Measurements from ENCODE around the gene ST14. TPM values are rescaled to one million over a fixed set of nuclear protein-coding genes. Genes with fewer than 3 reads are reported as not detected.

ST14 gene
- polyA plus RNA-seq, 1 donor (not counting 4 experiments of a cell fraction or from before 2014, with no cell fraction given), result 45.8 TPM

GRCh38 chr11:130241713-130242112 lies 82.1 kb downstream of the ST14 start:
- Histone ChIP-seq H3K4me1 (ENCODE audit: control insufficient read depth, extremely low read depth, insufficient read depth, low read length) (no peaks in the 10 kb centered on the region), H3K27ac (ENCODE audit: control insufficient read depth, insufficient read depth, low read length) (no peak overlapping the region), H3K27me3 (ENCODE audit: control insufficient read depth, extremely low read depth, insufficient read depth, low read length) (no peaks in the 10 kb centered on the region), H4K20me1 (ENCODE audit: control insufficient read depth, extremely low read depth, insufficient read depth, low read length) (no peaks in the 10 kb centered on the region), H3K9me3 (ENCODE audit: control insufficient read depth, low read depth, low read length) (no peaks in the 10 kb centered on the region), H3K4me2 (ENCODE audit: control insufficient read depth, extremely low read depth, insufficient read depth, low read depth, low read length) (no peak overlapping the region), H3K4me3 (ENCODE audit: control insufficient read depth in 2 of 3, extremely low read depth in 1 of 3, insufficient read depth in 2 of 3, low read depth in 1 of 3, low read length in 3 of 3) (no peak overlapping the region), H3K79me2 (ENCODE audit: control insufficient read depth, insufficient read depth, low read length) (no peaks in the 10 kb centered on the region), H2AFZ (ENCODE audit: control insufficient read depth, low read length) (no peak overlapping the region), H3K36me3 (ENCODE audit: control insufficient read depth in 2 of 2, extremely low read depth in 1 of 2, insufficient read depth in 2 of 2, low read length in 2 of 2) (peaks cover under 1 to 4% of the 10 kb centered on the region in 2 experiments), H3K9ac (ENCODE audit: control insufficient read depth, extremely low read depth, insufficient read depth, low read length) (no peak overlapping the region), H3K9me1 (ENCODE audit: control insufficient read depth, extremely low read depth, insufficient read depth, low read length) (no peaks in the 10 kb centered on the region)
- dilution Hi-C loops (cut with MboI; ENCODE audit: extremely low pct_ligation_motif_present, low sequenced_read_pairs), result no loop called here
- no peak for TF ChIP-seq EZH2 (IDR thresholded peaks at IDR 0.05; ENCODE audit: low read length)
- peak in 1 of 3 experiments; percentile 4 for TF ChIP-seq CTCF (optimal IDR thresholded peaks at IDR 0.05 in 1 of 3, IDR thresholded peaks at IDR 0.05 in 1 of 3, conservative IDR thresholded peaks at IDR 0.05 in 1 of 3; ENCODE audit: extremely low read depth in 1 of 3, insufficient read depth in 2 of 3, low read length in 3 of 3)
- DNase-seq (ENCODE audit: low read depth, low spot score) (no peak), FAIRE-seq (no peak)

- dilution Hi-C loops (cut with MboI; ENCODE audit: extremely low pct_ligation_motif_present, low sequenced_read_pairs), result no loop called here
- H3K9me1 ChIP-seq (ENCODE audit: control insufficient read depth, extremely low read depth, insufficient read depth, low read length), result no peaks in the 10 kb centered on the region
- FAIRE-seq, result no peak
- DNase-seq (ENCODE audit: low read depth, low spot score), result no peak
- H3K9ac ChIP-seq (ENCODE audit: control insufficient read depth, extremely low read depth, insufficient read depth, low read length), result no peak overlapping the region
- H3K79me2 ChIP-seq (ENCODE audit: control insufficient read depth, insufficient read depth, low read length), result no peaks in the 10 kb centered on the region
- TF ChIP-seq EZH2 (IDR thresholded peaks at IDR 0.05; ENCODE audit: low read length) (no peak), CTCF (optimal IDR thresholded peaks at IDR 0.05 in 1 of 3, IDR thresholded peaks at IDR 0.05 in 1 of 3, conservative IDR thresholded peaks at IDR 0.05 in 1 of 3; ENCODE audit: extremely low read depth in 1 of 3, insufficient read depth in 2 of 3, low read length in 3 of 3) (no peak)
- H2AFZ ChIP-seq (ENCODE audit: control insufficient read depth, low read length), result no peak overlapping the region
- no peaks in the 10 kb centered on the region for H3K9me3 ChIP-seq (ENCODE audit: control insufficient read depth, low read depth, low read length)
- no peaks in the 10 kb centered on the region for H3K27me3 ChIP-seq (ENCODE audit: control insufficient read depth, extremely low read depth, insufficient read depth, low read length)
- no peak overlapping the region for H3K4me3 ChIP-seq (ENCODE audit: control insufficient read depth in 2 of 3, extremely low read depth in 1 of 3, insufficient read depth in 2 of 3, low read depth in 1 of 3, low read length in 3 of 3)
- H3K36me3 ChIP-seq (ENCODE audit: control insufficient read depth in 2 of 2, extremely low read depth in 1 of 2, insufficient read depth in 2 of 2, low read length in 2 of 2), result no peaks in the 10 kb centered on the region
- H4K20me1 ChIP-seq (ENCODE audit: control insufficient read depth, extremely low read depth, insufficient read depth, low read length), result no peaks in the 10 kb centered on the region
- no peak overlapping the region for H3K27ac ChIP-seq (ENCODE audit: control insufficient read depth, insufficient read depth, low read length)
- H3K4me1 ChIP-seq (ENCODE audit: control insufficient read depth, extremely low read depth, insufficient read depth, low read length), result no peaks in the 10 kb centered on the region
- H3K4me2 ChIP-seq (ENCODE audit: control insufficient read depth, extremely low read depth, insufficient read depth, low read depth, low read length), result no peak overlapping the region
These were observed 84.2 kb downstream of the ST14 start for GRCh38 chr11:130243816-130244215.

All from keratinocyte (primary cell).